Measurements from ENCODE around the gene ABHD10. TPM values are rescaled to one million over a fixed set of nuclear protein-coding genes. Genes with fewer than 3 reads are reported as not detected.

The ABHD10 gene
- total RNA-seq, 4 donors from 2014 or later = 13.2 to 21.7 (median 16.8) TPM

- no peak for TF ChIP-seq POLR2A (IDR thresholded peaks at IDR 0.05)
- TF ChIP-seq CTCF (IDR thresholded peaks at IDR 0.05) = no peak
- DNase-seq (ENCODE audit: low spot score in 2 of 2) = no peak
- 51 to 80% methylated on average over 3 of the region's 3 CpGs for WGBS, 2 donors
- intact Hi-C loops (cut with DNase I; ENCODE audit: low total_unique reads) = no loop called here
- H3K4me3 ChIP-seq (ENCODE audit: low read depth, poor library complexity, severe bottlenecking) = no peak overlapping the region
These were observed 5.9 kb upstream of the ABHD10 start for GRCh38 chr3:111972891-111973290.

- 95 to 96% methylated on average over 2 of the region's 2 CpGs for WGBS, 2 donors
- intact Hi-C loops (cut with DNase I; ENCODE audit: low total_unique reads) = no loop called here
- TF ChIP-seq CTCF (IDR thresholded peaks at IDR 0.05) (no peak), POLR2A (IDR thresholded peaks at IDR 0.05) (no peak)
- no peak for DNase-seq (ENCODE audit: low spot score in 2 of 2)
- H3K4me3 ChIP-seq (ENCODE audit: low read depth, poor library complexity, severe bottlenecking) = no peak overlapping the region
These were observed 3.7 kb upstream of the ABHD10 start for GRCh38 chr3:111975131-111975530.

- no peak for TF ChIP-seq POLR2A (IDR thresholded peaks at IDR 0.05)
- no peak for TF ChIP-seq CTCF (IDR thresholded peaks at IDR 0.05)
- intact Hi-C loops (cut with DNase I; ENCODE audit: low total_unique reads) = no loop called here
- no peak for DNase-seq (ENCODE audit: low spot score in 2 of 2)
- H3K4me3 ChIP-seq (ENCODE audit: low read depth, poor library complexity, severe bottlenecking) = no peak overlapping the region
- WGBS, 2 donors = 67 to 78% methylated on average over 2 of the region's 2 CpGs
These were observed 2.6 kb upstream of the ABHD10 start for GRCh38 chr3:111976254-111976653.

- 16 to 17% methylated on average over 5 of the region's 5 CpGs for WGBS, 2 donors
- peak overlapping the region; percentile 62 for H3K4me3 ChIP-seq (ENCODE audit: low read depth, poor library complexity, severe bottlenecking)
- no peak for DNase-seq (ENCODE audit: low spot score in 2 of 2)
- TF ChIP-seq CTCF (IDR thresholded peaks at IDR 0.05) = no peak
- TF ChIP-seq POLR2A (IDR thresholded peaks at IDR 0.05) = no peak
- intact Hi-C loops (cut with DNase I; ENCODE audit: low total_unique reads) = no loop called here
These were observed 710 bp downstream of the ABHD10 start for GRCh38 chr3:111979434-111980038.

GRCh38 chr3:111980716-111981456 is 2.1 kb downstream of the ABHD10 start:
- TF ChIP-seq POLR2A (IDR thresholded peaks at IDR 0.05) (no peak), CTCF (IDR thresholded peaks at IDR 0.05) (no peak)
- intact Hi-C loops (cut with DNase I; ENCODE audit: low total_unique reads) = no loop called here
- DNase-seq (ENCODE audit: low spot score in 2 of 2) = no peak
- WGBS, 2 donors = 85 to 86% methylated on average over 10 of the region's 10 CpGs
- H3K4me3 ChIP-seq (ENCODE audit: low read depth, poor library complexity, severe bottlenecking) = no peak overlapping the region

Measured in lower leg skin (tissue), 4 donors.